GM18868 (cell line): ENCODE data around the gene MPHOSPH9.

Experiments
- ATAC-seq: cut with Tn5 transposase; IDR thresholded peaks from one replicate; pipeline ENCODE4 v1.9.1; 2021; ENCODE audit warnings: mild to moderate bottlenecking, moderate library complexity; ENCODE audit not compliant: unreplicated experiment

Gene MPHOSPH9

DNA sequence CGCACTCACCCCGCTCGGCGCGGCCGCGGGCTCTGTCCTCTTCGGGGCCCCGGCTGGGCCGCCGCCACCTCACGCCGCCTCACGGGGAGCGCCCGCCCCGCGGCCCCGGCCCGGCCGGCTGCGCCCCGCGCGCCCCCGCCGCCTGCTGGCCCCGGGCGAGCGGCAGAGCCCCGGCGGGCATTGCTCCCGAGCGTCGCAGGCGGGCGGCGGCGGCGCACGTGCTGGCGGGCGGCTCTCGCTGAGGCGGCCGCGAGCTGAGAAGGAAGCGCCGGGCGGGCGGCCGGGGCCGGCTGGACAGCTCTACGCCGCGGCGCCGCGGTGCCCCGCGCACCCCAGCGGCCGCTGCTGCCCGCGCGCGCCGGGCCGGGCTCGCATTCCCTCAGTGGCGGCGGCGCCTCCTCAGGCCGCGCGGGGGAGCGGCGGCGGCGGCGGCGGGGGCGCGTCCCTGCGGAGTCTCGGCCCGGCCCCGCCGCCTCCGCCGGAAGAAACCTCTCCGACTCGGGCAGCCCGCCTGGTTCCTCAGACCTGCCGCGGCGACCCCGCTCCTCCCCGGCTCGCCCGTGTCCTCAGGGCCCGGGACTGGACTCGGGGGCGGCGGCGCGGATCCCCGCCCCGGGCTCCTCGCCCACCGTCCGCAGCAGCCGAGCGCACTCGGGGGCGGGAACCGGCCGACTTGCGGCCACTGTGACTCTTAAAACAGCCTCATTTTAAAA is 82.0 kb downstream of the MPHOSPH9 start, which contains the start of gene PITPNM2:
Gene PITPNM2, minus strand, starts transcription at position 347 of the 713 bp plus-strand sequence. CDS start 116,500 bp downstream, outside the sequence.
- peak; percentile 74 for ATAC-seq

DNA sequence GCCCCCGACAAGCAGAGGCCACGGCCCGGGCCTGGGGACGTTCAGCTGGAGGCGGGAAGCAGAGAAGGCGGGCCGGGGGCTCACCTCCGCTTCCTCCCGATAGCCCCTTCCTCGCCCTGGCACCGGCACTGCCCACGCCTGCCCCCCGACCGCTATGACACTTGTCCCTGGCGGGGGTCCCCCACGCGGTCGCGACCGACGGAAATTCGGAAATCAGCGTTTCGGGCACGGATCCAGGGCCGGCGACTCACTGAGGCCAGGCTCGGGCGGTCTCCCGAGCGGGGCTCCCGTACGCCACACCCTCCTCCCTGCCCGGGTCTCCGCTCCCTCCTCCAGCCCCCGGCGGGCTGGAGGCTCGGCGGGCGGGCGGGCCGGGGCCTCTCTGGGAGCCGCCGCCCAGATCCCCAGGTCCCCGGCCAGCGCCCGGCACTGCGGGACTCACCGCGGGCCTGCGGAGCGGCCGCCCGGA is 82.6 kb downstream of the MPHOSPH9 start:
- peak; percentile 34 for ATAC-seq

DNA sequence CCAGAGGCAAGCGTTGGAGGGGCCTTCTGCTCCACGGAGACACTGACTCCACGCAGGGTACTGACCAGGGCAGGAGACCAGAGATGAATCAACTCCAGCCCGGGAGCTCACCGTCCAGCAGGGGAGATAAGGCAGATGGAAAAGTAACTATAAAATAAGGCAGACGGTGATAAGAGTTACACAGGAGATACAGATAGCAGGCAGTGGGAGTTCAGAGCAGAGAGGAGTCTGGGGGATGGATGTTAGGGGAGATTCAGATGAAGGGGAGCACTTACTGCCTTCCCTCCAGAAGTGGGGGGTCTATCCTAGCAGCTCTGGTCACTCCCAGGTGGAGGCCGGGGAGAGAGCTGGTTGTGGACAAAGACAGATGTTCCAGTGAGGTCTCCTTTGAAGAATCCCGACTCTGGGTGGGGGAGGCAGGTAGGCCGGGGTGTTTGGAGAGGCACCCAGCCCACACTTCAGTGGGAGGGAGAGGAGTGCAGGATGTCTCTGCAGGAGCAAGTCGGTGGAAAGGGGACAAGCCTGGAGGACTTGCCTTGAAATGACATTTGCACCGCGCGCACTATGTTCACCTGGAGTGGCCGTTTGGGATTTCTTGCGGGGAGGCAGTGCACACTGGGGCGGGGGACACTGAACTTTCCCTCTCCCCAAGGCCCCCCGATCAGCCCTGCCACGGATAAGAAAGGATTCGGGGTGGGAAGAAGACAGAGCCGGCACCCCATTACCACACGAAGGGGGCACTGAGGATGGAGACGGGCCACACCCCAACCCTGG is 83.3 kb downstream of the MPHOSPH9 start:
- ATAC-seq, result no peak

DNA sequence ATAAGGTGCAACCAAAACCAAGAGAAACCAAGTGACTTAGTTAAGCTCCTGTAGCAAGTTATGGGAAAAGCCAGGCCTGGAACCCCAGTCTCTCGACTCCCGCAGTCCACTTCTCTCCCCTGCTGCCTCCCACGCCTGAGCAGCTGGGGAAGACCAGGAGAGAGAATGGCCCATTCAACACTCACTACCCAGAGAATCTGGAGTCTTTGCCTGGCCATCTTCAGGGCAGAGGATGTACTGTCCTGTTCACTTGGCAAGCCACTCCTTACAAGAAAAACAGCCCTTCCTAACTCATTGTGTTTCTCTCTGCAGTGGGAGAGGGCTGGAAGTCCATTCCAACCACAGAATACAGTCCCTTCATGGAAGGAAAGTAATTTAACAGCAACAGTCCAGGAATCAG is 83.9 kb downstream of the MPHOSPH9 start:
- no peak for ATAC-seq

DNA sequence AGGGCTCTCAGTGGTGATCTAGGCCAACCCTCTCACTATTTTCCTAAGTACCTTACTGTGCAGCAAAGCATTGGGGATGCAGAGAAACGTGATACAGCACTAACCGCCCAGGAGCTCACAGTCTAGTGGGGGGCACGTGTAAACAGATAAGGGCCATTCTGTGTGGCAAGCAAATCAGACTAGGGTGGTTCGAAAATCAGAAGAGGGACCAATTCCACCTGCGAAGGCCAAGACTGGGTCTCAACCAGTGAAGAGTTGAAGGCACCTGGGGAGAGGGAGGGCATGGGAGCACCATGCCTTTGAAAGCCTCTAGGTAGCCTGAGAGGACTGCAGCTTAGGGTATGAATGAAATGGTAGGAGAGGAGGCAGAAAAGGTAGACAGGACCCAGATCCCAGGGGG is 84.3 kb downstream of the MPHOSPH9 start:
- ATAC-seq, result no peak

DNA sequence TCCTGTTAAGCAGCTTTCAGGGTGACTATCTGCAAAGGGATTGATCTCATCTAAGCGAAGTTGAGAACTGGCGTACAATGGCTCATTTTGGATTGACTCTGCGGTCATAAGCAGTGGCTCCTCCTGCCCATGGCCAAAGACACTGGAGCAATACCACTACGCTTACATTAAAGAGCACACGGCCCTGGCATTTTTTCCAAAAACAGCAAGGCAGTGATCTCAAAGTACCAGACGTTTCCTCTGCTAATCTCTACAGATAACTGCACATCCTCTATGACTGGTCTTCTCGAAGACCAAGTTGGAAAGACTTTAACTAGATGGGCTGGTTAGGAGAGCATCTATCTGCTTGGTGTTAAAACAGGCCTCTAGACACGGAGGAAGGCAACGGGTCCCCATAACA is 84.7 kb downstream of the MPHOSPH9 start:
- ATAC-seq, result no peak

DNA sequence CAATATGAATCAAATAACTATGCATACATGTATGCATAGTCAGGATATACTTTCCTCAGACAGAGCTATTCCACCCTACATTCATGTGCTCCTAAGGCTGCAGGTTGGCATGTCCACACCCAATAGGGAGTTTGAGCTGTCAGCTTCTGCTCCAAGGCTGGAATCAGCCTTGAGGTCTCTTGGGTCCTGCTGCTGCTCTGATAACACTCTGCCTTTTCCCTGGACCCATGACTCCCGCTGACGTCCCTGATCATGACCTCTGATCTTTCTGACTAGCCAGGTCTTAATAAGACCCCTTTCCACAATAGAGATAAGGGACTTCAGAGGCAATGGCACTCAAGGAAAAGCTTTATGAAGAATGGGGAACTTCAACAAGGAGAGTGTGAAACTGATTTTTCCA is 87.7 kb downstream of the MPHOSPH9 start:
- no peak for ATAC-seq

DNA sequence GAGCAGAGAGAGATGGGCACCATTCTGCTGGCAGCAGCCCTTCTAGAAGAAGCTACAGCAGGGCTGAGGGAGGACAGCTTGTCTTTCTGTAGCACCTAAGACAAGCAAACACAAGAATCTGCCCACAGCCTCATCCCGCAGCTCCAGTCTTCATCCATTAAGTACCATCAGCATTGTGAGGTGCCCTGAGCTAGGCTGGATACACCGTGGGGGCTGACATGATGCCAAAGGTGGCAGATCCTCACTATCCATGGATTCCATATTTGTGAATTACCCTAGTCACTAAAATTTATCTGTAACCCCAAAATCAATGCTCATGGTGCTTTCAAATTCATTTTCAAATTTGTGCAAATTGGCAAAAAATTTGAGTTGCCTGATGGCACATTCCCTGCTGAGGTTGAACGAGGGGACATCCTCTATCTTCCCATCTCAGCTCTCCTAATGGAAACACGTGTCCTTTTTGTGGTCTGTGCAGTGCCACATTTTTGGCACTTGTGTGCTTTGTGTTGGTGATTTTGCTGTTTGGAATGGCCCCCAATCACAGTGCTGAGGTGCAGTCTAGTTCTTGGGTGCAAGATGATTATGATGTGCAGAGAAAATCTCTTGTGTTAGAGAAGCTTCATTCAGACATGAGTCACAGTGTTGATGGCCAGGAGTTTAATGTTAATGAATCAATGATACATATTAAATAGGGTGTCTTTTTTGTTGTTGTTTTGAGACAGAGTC is 89.0 kb downstream of the MPHOSPH9 start:
- no peak for ATAC-seq

DNA sequence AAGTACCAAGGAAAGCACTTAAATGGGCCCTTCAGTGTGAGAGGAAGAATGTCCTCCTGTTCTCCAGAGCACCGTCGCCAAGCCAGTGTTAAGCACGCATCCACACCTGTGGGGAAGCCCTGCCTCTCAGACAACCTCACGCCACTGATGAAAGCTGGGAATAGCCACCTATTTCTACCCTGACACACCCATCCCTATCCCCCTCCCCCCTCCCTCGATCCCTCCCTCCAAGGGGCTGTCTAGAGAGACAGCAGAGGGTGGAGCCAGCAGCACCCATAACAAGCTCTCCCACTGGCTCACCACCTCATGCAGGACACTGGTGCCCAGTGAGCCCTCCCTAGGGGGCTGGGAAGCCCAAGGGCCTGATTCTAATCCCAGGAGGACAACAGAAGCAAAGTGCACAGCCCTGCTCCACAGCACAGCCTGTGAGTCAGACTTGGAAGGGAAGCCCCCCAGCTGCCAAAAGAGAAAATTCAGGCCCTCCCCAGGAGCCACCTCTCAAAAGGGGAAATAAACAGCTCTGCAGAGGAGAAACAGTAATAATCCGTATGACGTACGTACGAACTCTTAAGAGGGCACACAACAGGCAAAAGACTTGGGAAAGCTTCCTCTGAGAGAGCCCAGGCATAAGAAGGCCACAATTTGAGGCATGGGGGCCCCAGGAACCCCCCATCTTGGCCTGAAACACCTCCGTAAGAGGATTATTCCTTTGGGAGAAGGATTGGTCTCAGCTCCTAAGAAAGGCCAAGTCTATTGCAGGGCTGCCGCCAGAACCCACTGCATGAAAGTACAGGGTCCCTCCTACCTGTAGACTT is 89.8 kb downstream of the MPHOSPH9 start:
- ATAC-seq, result no peak

DNA sequence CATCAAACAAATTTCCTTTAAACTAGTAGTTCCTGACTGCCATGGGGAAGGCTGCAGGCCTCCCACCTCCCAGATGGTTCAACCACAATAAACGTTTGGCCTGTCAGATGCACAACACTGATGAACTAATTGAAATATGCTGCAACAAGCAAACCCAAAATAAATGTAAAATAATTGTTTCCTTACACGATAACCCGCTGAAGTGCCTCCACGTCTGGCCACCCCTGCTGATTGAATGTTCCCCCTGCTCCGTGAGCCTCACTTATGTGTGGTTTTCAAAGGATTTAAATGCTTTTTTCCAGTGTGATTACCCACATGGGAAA is 90.5 kb downstream of the MPHOSPH9 start:
- ATAC-seq, result no peak

DNA sequence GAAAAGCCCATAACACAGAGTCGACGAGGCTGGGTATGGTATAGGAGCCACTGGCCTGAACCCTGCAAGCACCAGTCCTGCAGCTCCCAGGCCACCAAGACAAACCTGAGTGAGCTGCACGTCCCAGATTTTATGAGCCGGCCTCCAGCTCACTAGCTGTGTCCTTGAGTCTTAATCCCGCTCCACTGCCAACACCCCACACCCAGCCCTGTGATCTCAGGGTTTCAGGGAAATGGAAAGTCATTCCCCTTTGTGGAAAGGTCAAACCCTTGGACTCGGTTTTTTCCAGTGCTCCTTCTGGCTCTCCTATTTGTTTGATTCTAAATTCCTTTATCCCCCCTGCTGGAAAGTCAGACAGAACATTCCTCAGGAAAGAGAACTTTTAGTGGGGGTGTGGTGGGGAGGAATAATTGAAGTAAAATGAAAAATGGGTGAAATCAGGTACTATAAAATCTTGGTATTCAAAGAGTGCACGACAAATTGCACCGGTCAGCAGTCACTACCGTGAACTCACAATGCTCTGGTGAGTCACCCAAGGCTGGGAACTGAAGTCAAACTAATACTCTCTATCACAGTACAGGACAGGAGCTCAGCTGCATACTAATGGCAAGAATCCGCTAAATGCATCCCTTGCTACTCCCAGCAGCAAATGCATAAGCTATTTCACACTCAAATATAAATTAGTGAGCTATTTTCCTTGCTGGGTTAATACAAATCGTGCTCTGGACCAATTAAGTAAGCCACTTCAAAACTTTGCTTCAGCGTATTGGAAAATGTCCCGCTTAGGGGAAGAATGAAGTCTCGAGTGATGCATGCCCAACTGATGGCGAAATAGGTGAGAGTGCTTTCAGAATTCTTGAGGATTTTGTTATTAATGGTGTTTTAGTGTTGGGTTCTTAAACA is 91.1 kb downstream of the MPHOSPH9 start:
- no peak for ATAC-seq

DNA sequence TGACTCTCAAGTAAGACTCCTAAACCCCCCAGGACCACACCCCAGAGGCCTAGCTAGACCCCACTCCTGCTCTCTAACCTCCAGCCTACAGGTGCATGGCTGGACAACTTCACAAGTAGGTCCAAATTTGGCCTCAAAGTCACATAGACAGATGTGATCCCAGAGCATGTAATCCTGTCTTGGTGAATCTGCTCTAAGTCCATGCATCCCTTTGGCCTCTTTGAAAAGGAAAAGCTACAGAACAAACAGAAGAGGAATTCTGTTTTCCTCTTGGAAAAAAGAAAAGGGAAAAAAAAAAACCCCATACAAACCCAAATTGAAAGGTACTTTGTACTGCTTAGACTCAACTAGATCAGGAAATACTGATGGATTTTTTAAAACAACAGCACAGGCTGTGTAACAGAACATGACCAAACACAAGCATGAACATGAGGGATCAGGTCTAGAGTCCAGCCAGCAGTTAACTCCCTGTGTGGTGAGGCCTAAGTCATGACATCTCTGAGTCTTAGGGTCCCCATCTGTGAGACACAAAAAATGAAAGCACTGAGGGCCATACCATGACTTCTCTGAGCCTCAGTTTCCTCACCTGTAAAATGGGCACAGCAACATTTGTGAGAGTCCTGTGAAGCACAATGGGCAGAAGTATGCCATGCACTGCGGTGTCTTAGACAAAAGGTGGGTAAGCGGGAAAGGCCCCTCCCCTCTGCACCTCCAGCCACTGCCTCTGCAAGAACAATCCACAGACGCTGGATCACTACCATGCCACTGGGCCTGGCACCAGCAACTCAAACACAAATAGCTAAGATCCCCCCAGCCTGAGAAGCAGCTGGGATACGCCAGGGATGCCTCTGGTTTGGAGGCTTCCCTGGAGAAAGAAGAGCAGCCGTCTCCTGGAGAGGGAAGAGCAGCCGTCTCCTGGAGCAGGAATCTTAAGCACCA is 92.0 kb downstream of the MPHOSPH9 start:
- no peak for ATAC-seq

DNA sequence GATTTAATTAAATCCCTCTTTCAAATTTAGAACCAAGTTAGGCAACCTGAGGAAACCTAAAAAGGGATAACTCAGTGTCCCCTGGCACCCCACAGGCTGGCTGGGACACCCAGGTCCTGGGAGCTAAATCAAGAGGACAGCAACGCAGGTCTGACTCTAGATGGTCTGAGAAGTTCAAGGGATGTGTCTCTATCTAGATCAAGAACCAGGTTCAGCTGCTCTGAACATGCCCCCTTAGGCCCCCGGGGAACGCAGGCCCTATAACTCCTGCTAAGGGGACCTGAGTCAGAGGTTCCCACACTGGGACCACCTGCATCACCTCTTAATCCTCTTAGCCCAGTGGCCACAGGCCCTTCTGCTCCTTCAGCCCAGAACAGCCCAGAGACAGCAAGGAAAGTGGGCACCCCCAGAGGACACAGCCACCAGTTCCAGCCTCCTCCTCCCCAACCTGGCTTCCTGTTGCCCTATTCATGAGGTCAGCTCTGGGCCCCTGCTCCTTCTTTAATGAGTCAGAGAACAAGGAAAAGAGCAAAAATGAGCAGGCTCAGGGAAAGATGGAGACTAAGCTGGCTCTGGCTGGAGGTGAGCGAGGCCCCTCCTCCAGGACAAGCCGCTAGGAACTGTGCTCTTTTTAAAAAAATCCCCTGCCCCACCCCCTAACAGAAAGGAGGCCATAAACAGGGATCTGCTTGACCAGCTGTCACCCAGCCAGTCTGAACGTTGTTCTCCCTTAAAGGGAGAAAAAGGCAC is 92.8 kb downstream of the MPHOSPH9 start:
- ATAC-seq, result no peak

DNA sequence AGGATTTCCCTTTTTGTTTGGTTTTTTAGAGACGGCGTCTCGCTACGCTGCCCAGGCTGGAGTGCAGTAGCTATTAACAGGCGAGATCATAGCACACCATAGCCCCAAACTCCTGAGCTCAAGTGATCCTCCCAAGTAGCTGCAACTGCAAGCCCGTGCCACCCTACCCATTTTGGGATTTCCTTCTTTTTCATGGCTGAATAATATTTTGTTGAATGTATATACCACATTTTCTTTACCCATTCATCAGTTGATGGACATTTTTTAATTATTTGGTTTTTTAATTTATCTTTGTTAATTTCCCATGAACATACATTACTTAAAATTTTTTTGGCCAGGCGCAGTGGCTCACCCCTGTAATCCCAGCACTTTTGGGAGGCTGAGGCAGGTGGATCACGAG is 97.3 kb downstream of the MPHOSPH9 start:
- no peak for ATAC-seq

DNA sequence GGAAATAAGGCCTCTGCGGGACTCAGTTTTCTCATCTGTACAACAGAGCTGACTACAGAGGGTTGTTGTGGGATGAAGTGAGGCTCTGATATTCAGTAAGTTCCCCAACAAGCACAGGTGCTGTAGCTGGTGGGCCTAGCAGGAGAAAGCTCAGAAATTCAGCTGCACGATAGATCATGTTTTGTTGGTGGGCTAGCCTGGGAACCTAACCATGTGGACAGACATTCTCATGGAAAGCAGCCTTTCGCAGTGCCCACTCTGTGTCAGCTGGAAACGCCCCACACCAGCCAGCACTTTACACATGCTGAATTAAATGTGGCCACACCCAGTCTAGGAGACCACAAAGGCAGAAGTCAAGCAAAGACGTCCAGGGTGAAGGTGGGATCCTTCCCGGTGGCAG is 98.1 kb downstream of the MPHOSPH9 start:
- ATAC-seq, result no peak

DNA sequence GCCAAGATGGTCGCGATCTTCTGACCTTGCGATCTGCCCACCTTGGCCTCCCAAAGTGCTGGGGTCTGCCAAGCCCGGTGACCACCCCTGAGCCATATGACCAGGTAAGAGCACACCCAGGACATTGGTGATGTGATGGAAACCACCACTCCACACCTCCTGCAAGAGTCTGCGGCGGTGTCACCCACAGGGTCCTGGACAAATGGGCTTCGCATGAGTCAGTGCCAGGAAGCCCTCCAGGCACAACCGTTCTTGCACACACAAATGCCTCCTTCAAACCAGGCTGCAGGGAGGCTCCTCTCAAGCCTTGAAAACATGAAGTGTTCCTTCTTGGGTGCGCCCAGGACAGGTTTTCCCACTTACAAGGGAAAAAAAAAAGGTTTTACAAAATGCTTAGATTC is 98.7 kb downstream of the MPHOSPH9 start:
- ATAC-seq, result no peak

DNA sequence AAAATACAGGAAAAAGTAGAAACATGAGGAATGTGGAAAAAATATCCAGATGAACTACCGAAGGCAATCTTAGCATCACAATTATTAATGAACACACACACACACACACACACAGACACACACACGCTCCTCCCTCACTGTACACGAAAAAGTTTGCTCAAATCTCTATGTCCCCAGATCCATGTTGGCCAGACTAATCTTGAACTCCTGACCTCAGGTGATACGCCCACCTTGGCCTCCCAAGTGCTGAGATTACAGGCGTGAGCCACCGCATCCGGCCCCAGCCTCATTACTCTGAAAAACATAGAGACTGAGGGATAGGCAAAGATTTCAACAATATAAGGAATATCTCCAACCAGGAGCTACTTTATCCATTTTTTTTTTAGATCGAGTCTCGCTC is 99.2 kb downstream of the MPHOSPH9 start:
- no peak for ATAC-seq
